Measurements from ENCODE around the gene PCDHGB7. TPM values are rescaled to one million over a fixed set of nuclear protein-coding genes. Genes with fewer than 3 reads are reported as not detected.
"Not testable (repeated sequence)": the region's sequence is repeated elsewhere in the genome, so short reads cannot be mapped to it uniquely, and the experiment has no call there.

The PCDHGB7 gene
- total RNA-seq, 4 donors from 2014 or later = 7.0 to 10.1 (median 9.1) TPM

GRCh38 chr5:141383345-141383744, 34.1 kb upstream of the PCDHGB7 start:
- DNase-seq = no peak
- TF ChIP-seq POLR2A (IDR thresholded peaks at IDR 0.05) (no peak), POLR2AphosphoS5 (IDR thresholded peaks at IDR 0.05) (no peak), EP300 (IDR thresholded peaks at IDR 0.05; ENCODE audit: low read depth) (no peak)
- TF ChIP-seq, protein P1, sequence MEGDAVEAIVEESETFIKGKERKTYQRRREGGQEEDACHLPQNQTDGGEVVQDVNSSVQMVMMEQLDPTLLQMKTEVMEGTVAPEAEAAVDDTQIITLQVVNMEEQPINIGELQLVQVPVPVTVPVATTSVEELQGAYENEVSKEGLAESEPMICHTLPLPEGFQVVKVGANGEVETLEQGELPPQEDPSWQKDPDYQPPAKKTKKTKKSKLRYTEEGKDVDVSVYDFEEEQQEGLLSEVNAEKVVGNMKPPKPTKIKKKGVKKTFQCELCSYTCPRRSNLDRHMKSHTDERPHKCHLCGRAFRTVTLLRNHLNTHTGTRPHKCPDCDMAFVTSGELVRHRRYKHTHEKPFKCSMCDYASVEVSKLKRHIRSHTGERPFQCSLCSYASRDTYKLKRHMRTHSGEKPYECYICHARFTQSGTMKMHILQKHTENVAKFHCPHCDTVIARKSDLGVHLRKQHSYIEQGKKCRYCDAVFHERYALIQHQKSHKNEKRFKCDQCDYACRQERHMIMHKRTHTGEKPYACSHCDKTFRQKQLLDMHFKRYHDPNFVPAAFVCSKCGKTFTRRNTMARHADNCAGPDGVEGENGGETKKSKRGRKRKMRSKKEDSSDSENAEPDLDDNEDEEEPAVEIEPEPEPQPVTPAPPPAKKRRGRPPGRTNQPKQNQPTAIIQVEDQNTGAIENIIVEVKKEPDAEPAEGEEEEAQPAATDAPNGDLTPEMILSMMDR (IDR thresholded peaks at IDR 0.05) = no peak
- H3K27me3 ChIP-seq = peaks cover 13% of the 10 kb centered on the region
- in situ Hi-C loops (cut with MboI; ENCODE audit: low pct_ligation_motif_present in 1 of 4, low pct_unique_long_range_greater_than_20kb in 1 of 4, low sequenced_read_pairs in 3 of 4) = loop anchor here in 1 of 4 donors (25.0 kb wide), 1 partner anchor 171 kb away; the partner anchor contains the start of genes PCDHB12, PCDHB13 and PCDHB14
- H3K27ac ChIP-seq = no peak overlapping the region
- no peaks in the 10 kb centered on the region for H3K4me1 ChIP-seq
- 50 to 67% methylated on average over 8 to 21 of the region's 21 CpGs for WGBS, 2 donors (ENCODE audit: low coverage in 1 of 2)
- intact Hi-C loops (cut with DNase I; ENCODE audit: low total_unique reads) = no loop called here
- no peak overlapping the region for H3K4me3 ChIP-seq
- H3K9me3 ChIP-seq = peaks cover 51 to 79% of the 10 kb centered on the region in 2 donors
- no peaks in the 10 kb centered on the region for H3K36me3 ChIP-seq

DNA sequence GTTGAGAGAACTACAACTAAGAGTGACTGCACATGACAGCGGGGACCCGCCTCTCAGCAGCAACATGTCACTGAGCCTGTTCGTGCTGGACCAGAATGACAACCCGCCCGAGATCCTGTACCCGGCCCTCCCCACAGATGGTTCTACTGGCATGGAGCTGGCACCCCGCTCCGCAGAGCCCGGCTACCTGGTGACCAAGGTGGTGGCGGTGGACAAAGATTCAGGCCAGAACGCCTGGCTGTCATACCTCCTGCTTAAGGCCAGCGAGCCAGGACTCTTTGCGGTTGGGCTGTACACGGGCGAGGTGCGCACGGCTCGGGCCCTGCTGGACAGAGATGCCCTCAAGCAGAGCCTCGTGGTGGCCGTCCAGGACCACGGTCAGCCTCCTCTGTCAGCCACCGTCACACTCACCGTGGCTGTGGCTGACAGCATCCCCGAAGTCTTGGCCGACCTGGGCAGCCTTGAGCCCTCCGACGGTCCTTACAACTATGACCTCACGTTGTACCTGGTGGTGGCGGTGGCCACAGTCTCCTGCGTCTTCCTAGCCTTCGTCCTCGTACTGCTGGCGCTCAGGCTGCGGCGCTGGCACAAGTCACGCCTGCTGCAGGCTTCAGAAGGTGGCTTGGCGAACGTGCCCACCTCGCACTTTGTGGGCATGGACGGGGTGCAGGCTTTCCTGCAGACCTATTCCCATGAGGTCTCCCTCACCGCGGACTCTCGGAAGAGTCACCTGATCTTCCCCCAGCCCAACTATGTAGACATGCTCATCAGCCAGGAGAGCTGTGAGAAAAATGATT, 32.8 kb upstream of the PCDHGB7 start:
- intact Hi-C loops (cut with DNase I; ENCODE audit: low total_unique reads) (no loop called here), in situ Hi-C loops (cut with MboI; ENCODE audit: low pct_ligation_motif_present in 1 of 4, low pct_unique_long_range_greater_than_20kb in 1 of 4, low sequenced_read_pairs in 3 of 4) (loop anchor here in 1 of 4 donors (25.0 kb wide), 1 partner anchor 172 kb away; the partner anchor contains the start of genes PCDHB12, PCDHB13 and PCDHB14)
- no peak overlapping the region for H3K27ac ChIP-seq
- 70 to 76% methylated on average over 2 to 42 of the region's 43 CpGs for WGBS, 2 donors (ENCODE audit: low coverage in 1 of 2)
- H3K36me3 ChIP-seq = no peaks in the 10 kb centered on the region
- H3K27me3 ChIP-seq = peaks cover 13% of the 10 kb centered on the region
- TF ChIP-seq POLR2AphosphoS5 (IDR thresholded peaks at IDR 0.05) = no peak
- TF ChIP-seq, protein P1 (IDR thresholded peaks at IDR 0.05) = no peak
- TF ChIP-seq EP300 (IDR thresholded peaks at IDR 0.05; ENCODE audit: low read depth) = no peak
- TF ChIP-seq POLR2A (IDR thresholded peaks at IDR 0.05) = no peak
- DNase-seq = no peak
- no peak overlapping the region for H3K4me3 ChIP-seq
- H3K9me3 ChIP-seq = peaks cover 64 to 84% of the 10 kb centered on the region in 2 donors
- no peaks in the 10 kb centered on the region for H3K4me1 ChIP-seq

GRCh38 chr5:141387557-141388311, 29.7 kb upstream of the PCDHGB7 start, which contains the start of gene PCDHGB4:
PCDHGB4 (plus strand) TSS chr5:141387698; CDS start chr5:141387885, 187 bp downstream.
- DNase-seq; H3K4me1 ChIP-seq; H3K27me3 ChIP-seq; H3K27ac ChIP-seq; H3K36me3 ChIP-seq; intact Hi-C loops (cut with DNase I; ENCODE audit: low total_unique reads): not testable (repeated sequence)
- Histone ChIP-seq H3K4me3 (peak within 1 kb of the TSS in 1 of 4 donors; percentile 21), H3K9me3 (peaks cover 74 to 89% of the 10 kb centered on the region in 2 donors)
- TF ChIP-seq, protein P1 (IDR thresholded peaks at IDR 0.05) = peak in 1 of 5 experiments; percentile 6
- in situ Hi-C loops (cut with MboI; ENCODE audit: low pct_ligation_motif_present in 1 of 4, low pct_unique_long_range_greater_than_20kb in 1 of 4, low sequenced_read_pairs in 3 of 4) = loop anchor here in 1 of 4 donors (25.0 kb wide), 1 partner anchor 175 kb away; the partner anchor contains the start of genes PCDHB12, PCDHB13 and PCDHB14
- 43 to 44% methylated on average over 10 to 23 of the region's 40 CpGs for WGBS, 2 donors (ENCODE audit: low coverage in 1 of 2)

GRCh38 chr5:141388661-141389060, 28.8 kb upstream of the PCDHGB7 start:
- no peak overlapping the region for H3K4me3 ChIP-seq
- no peak for TF ChIP-seq POLR2A (IDR thresholded peaks at IDR 0.05)
- TF ChIP-seq, protein P1 (IDR thresholded peaks at IDR 0.05) = no peak
- TF ChIP-seq POLR2AphosphoS5 (IDR thresholded peaks at IDR 0.05) = no peak
- TF ChIP-seq EP300 (IDR thresholded peaks at IDR 0.05; ENCODE audit: low read depth) = no peak
- no peak overlapping the region for H3K27ac ChIP-seq
- no peaks in the 10 kb centered on the region for H3K36me3 ChIP-seq
- no peak for DNase-seq
- 66 to 71% methylated on average over 6 to 10 of the region's 10 CpGs for WGBS, 2 donors (ENCODE audit: low coverage in 1 of 2)
- in situ Hi-C loops (cut with MboI; ENCODE audit: low pct_ligation_motif_present in 1 of 4, low pct_unique_long_range_greater_than_20kb in 1 of 4, low sequenced_read_pairs in 3 of 4) = loop anchor here in 1 of 4 donors (25.0 kb wide), 1 partner anchor 176 kb away; the partner anchor contains the start of genes PCDHB12, PCDHB13 and PCDHB14
- intact Hi-C loops (cut with DNase I; ENCODE audit: low total_unique reads) = no loop called here
- H3K27me3 ChIP-seq = peaks cover 8% of the 10 kb centered on the region
- peaks cover 76 to 89% of the 10 kb centered on the region in 2 donors for H3K9me3 ChIP-seq
- no peaks in the 10 kb centered on the region for H3K4me1 ChIP-seq

Measured in transverse colon (tissue), 4 donors.